Fibroblast of gingiva (primary cell): ENCODE data around the gene USP53.
"Not testable (repeated sequence)": the region's sequence is repeated elsewhere in the genome, so short reads cannot be mapped to it uniquely, and the experiment has no call there.

Experiments
- DNase-seq: peaks from one replicate; pipeline ENCODE4 v3.0.0-alpha.2; 2011; ENCODE audit warnings: low read depth

USP53 gene

DNA sequence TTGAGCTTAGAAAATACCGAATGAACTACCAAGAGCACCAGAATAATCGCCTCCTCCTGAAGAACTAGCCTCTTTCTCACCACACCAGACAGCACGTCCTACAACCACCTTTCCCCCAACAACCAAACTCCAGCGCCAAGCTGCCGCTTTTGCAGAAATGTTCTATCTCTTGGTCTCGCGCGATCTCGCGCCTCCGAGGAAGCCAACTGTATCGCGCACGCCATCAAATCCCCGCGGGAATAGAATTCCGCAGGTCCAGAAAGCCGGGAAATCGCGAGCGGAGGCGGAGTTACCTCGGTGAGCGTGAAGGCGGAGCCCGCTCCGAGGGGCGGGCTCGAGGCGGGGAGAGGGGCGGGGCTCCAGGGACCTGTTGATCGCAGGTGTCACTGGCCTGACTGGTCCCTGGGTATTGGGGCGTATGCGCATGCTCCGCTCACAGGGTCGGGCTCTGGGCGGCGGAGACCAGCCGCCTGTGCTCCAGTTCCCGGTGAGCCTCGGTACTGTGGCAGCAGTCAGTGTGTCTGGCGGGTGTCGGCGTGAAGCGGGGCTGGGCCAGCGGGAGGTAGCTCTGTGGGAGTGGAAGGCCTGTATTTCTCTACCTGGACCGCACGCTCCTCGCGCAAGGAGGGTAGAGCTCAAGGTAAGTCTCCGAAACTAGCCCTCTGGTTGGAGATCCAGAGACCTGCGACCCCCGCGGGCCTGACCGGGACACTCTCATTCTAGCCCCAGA is at the start of gene USP53:
TSS of gene USP53 (plus strand) at position 480 of the 730 bp plus-strand sequence. CDS start 27,047 bp downstream, outside the sequence.
- peak; percentile 96 for DNase-seq

DNA sequence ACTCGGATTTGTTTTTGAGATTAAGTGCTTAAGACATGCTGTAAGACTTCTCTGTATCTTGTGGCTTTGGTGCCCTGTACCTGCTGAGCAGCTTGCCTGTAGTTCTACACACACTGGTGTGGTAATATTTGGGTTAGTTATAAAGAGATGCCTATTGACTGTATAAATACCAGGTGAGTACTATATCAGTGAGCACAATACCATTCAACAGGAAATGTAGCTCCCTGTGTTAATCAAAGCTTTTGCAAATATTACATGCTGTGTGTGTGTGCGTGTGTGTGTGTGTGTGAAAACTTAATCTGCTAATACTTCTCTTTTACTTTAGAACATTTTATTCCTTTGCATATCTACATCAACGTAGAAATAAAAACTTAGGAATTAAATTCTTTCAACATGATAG is 46.7 kb upstream of the USP53 start:
- no peak for DNase-seq

DNA sequence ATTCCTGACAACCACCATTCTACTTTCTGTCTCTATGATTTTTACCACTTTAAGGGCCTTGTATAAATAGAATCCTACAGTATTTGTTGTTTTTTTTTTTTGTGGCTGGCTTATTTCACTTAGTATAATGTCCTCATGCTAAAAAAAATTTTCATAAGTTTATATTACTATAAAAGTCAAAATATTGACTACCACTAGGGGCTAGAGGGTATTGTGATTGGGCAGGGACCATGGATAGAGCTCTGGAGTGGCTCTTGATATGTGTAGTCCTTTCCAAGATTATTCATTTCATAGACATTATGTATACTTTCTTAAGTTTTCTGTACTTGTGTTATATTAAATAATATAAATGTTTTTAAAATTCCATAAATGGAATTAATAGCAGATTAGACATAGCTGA is 42.3 kb upstream of the USP53 start:
- DNase-seq, result no peak

DNA sequence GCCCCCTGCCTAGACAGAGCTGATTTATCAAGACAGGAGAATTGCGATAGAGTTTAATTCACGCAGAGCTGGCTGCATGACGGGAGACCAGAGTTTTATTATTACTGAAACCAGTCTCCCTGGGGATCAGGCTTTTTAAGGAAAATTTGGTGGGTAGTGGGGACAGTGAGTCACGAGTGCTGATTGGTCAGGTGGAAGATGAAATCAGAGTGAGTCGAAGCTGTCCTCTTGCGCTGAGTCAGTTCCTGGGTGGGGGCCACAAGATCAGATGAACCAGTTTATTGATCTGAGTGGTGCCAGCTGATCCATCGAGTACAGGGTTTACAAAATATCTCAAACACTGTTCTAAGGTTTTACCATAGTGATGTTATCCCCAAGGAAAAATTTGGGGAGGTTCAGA is 40.3 kb upstream of the USP53 start:
- DNase-seq, result no peak

DNA sequence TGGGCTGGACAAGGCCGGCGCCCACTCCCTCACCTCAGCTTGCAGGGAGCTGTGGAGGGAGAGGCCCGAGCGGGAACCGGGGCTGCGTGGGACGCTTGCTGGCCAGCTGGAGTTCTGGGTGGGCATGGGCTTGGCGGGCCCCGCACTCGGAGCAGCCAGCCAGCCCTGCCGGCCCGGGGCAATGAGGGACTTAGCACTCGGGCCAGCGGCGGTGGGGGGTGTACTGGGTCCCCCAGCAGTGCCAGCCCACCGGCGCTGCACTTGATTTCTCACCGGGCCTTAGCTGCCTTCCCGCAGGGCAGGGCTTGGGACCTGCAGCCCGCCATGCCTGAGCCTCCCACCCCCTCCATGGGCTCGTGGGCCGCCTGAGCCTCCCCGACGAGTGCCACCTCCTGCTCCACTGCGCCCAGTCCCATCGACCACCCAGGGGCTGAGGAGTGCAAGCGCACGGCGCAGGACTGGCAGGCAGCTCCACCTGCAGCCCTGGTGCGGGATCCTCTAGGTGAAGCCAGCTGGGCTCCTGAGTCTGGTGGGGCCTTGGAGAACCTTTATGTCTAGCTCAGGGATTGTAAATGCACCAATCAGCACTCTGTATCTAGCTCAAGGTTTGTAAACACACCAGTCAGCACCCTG is 38.7 kb upstream of the USP53 start:
- not testable (repeated sequence) for DNase-seq

DNA sequence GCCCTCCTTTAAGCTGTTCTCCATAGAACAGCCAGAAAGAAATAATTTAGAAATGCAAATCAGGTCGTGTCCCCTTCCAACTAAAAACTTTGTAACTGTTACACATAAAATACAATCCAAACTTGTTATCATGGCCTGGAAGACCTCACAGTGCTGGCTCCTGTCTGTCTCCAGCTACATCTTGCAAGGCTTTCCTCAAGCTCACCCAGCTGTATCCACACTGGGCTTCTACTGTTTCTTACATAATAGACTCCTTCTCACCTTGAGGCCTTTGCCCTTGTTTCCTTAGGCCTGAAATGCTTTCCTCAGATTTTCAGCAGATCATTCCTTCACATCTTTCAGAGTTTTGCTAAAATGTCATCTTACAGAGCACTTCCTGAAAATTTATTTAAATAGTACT is 33.5 kb upstream of the USP53 start:
- DNase-seq, result no peak

DNA sequence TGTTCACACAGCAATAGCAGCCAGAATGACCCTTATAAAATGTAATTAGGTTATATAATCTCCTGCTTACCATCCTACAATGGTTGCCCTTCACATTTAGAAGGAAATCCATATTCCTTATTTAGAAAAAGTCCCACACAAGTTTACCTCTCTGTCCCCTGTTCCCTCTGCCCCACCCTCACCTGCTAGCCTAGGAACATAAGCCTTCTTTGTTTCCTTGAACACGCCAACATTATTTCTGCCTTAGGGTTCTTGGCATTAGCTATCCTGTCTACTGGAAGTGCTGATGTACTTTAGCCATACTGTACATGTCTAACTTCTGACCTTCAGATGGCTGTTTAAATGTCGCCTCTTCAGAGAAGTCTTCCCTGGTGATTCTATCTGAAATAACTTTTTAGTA is 28.4 kb upstream of the USP53 start:
- DNase-seq, result no peak

DNA sequence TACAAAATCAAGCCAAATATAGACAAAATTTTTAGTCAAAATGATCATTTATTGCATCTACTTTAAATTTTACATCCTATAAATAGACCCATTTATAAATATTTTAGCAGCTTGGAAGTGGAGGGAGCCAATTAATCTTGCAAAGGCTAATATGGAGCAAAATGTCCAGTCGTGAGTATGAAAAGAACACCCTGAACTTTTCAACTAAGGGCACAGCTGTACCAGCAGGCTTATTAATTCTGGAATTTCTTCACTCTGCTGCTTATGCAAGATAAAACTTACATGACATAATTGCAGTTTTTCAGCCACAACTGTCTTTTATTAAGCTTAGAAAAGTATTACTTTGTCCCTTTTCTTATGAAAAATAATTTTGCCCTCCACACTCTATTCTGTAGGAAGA is 22.9 kb upstream of the USP53 start:
- peak; percentile 71 for DNase-seq

DNA sequence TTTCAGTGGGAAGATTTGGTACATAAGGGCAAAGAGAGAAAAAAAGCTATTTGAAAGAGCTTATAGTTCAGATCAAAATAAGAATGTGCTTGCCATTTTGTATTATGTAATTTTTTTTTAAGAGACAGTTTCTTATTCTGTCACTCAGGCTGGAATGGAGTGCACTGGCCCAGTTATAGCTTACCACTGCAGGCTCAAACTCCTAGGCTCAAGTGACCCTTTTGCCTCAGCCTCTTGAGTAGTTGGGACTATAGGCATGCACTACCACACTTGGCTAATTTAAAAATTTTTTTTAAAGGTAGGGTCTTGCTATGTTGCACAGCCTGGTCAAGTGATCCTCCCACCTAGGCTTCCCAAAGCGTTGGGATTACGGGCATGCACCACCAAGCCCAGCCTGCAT is 22.2 kb upstream of the USP53 start:
- DNase-seq, result no peak

DNA sequence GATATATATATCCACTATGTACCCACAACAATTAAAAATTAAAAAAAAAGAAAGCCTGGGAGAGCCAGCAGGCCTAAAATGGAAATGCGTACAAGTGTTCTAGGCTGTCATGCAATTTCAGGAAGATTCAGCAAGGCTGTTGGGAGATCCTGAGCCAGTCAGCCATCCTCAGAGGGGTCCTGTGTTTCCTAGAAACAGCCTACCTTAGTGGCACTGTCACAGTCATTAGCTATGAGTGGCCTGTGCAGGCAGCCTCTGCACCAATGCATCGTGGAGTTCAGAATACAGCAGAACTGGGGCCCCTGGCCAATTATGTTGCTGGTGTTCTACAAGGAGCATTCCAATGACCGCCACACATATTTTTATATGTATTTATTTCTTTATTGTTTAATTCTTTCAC is 21.0 kb upstream of the USP53 start:
- DNase-seq, result no peak

DNA sequence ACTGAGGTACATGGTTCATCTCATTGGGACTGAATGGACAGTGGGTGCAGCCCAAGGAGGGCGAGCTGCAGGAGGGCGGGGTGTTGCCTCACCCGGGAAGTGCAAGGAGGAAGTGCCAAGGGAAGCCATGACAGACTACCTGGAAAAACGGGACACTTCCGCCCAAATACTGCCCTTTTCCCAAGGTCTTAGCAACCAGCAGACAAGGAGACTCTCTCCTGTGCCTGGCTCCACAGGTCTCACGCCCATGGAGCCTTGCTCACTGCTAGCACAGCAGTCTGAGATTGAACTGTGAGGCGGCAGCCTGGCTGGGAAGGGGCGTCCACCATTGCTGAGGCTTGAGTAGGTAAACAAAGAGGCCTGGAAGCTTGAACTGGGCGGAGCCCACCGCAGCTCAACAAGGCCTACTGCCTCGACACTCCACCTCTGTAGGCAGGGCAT is 14.7 kb upstream of the USP53 start:
- DNase-seq, result no peak

DNA sequence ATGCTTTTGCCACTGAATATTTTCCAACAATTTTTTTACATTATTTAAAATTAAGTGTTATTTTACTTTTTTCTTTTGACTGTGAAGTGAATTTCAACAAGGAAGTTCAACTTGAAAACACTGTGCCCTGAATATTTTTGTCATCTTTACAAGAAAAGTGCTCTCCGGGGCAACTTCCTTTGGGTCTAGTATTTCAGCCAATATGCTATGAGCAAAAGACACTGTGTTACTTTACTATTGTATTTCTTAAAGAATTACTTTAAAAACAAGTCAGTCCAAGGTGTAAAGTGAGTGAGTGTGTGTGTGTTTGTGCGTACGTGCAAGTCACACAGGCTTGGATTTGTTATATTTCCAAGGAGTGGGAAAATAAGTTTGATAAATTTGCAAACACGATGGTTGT is 7.6 kb upstream of the USP53 start:
- DNase-seq, result no peak

DNA sequence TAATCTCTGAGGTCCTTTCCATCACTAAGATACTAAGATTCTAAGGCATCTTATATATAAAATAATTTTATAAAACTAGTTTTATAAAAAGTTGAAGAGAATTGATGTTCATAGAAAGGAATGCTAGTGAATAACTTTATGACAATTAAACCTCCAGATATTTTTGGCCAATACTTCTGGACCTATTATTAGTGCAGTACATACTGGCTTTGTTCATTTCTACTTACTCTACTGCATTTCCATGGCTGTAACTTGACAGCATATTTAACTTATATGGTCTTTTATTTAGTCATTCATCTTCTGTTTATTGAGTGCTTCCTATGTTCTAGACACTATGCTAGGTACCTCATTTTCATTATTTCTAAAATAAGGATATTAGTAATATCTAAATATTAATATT is 6.8 kb upstream of the USP53 start:
- DNase-seq, result no peak

DNA sequence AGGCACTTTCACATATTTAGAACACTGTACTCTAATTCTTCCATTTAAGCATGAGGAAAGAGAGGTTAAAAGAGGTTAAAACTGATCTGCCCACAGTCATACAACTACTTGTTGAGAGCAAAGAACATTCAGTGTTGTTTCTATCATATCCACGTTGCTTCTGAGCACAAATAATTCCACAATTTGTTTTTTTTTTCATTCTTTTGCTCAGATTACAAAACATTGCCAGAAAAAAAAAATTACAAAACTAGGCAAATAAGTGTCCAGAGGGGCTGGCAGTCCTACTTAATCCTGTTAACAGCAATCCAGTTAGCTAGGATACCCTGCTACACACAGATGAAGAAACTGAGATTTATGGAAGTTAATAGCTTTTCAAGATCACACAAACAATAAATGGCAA is 6.3 kb upstream of the USP53 start:
- peak; percentile 47 for DNase-seq

DNA sequence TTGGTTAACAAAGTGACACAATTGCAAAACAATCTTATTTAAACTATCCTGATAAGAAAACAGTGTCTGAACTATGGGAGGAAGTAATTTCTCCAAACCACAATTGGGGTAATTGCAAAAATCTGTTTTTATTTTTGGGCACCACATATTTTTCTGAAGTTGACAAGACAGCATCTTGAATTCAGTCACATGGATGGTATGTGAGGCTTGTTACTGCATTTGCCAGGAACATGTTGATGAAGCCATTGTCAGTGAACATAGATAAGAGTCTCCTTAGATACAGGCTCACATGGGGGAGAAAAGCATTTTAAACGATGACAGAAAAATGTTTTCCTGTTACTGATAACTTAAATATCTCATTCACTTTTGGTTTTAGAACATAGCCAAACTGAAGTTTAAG is 5.5 kb upstream of the USP53 start:
- DNase-seq, result peak; percentile 55

DNA sequence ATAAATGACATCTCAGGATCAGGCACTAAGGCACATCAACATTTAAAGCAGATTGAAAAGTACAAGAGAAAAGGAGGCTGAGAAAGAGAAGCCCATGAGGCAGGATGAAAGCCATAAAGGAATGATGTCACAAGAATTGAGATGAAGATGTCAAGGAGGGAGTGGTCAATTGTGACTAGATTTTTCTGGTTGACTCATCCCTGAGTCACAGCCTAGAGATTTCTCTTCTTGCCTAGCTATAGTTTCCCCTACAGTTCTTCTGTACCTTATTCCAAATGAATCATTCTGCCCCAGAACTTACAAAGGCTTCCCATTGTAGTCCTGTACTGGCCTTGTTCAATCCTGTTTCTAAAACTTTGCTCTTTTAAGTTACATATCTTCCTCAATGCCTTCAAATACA is 3.4 kb upstream of the USP53 start:
- DNase-seq, result peak; percentile 80

DNA sequence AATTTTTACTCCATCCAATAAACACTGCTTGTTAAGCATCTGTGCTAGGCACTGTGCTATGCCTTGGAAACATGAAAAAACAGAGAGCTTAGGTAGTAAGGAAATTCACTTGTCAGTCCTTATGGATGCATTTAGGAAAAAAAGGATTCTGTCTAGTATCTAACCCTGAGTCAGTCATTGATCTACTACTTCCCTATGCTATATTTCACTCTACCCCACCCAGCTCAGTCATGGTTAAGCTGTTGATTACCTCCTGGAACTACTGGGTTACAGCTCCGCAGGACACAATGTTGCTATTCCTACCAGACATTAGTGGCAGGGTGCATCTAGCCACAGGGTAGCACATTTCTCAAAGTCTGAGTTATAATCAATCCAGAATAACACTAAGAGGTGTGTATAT is 2.9 kb upstream of the USP53 start:
- no peak for DNase-seq

DNA sequence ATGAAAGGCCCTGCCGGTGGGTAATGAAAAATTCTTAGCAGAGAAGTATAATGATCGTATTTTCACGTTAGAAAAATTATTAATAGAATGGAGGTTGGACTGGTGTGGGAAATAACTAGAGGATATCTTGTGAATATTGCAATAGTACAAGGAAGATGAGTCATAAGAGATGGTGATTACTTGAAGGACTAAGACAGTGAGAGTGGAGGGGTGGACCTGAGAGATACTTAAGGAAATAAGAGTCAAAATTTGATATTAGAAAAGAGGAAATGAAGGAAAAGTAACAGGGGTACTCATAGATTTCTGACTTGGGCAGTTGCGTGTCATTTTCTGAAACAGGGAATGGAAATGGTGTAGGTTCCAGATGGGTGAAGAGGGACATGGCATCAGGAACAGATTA is 1.7 kb upstream of the USP53 start:
- peak; percentile 6 for DNase-seq

DNA sequence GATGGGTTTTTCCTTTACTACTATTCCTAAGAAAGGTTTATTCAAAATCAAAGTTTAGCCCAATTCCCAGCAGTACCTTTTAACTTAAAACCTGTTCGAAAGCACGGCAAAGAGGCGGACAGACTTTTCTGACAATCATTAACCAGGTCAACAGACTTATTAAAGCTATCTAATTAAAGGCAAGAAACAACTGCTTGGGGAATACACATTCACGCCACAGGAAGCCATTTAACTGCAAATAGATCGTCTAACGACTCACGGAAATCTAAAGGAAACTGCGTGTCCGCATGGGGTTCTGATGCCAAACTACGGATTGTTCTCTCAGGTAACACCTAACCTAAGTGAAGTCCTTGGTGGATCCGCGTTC is 663 bp upstream of the USP53 start:
- no peak for DNase-seq

DNA sequence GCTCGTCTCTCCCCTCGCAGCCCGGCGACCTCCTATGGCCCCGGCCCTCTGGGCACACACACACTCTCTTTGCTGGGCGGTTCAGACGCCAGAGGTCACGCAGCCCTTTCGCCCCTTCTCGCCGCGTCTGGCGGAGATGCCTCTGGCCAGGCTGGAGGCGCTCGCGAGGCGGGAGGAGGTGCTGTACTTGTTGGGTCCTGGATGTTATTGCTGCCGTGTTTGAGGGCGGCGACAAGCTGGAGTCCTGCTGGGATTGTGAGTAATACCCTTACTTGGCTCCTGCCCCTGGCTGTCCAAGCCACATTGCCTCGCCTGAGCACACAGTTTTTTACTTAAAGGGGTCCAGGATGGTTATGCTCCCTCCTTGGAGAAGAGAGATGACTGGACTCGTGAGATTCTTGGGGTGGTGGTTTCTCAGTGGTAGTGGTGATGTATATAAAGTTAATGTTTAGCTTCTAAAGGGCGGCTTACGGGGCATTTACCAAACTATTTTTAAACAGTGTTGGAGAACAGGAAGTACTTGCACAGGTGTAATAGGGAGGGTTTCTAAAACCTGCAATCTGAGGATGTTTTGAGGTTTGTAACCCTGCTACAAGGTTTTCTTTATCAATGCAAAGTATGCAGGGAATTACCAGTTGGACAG is 572 bp downstream of the USP53 start:
- peak; percentile 95 for DNase-seq

DNA sequence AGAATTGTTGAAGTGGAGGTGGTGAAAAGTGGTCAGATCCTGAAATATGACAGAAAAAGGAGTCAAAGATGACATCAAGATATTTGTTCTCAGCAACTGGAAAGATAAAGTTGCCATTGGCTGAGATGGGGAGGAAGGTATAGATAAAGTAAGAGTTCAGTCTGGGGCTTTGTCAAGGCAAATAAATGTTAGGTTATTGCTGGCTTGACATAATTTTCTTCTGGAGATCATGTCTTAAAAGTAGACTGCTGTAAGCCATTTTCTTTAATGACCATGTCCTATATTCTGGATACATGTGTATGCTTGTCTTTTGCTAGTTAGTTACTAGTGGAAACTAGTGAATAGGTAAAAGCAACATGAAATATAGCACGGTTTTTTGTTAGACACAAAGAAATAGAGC is 5.6 kb downstream of the USP53 start:
- no peak for DNase-seq

DNA sequence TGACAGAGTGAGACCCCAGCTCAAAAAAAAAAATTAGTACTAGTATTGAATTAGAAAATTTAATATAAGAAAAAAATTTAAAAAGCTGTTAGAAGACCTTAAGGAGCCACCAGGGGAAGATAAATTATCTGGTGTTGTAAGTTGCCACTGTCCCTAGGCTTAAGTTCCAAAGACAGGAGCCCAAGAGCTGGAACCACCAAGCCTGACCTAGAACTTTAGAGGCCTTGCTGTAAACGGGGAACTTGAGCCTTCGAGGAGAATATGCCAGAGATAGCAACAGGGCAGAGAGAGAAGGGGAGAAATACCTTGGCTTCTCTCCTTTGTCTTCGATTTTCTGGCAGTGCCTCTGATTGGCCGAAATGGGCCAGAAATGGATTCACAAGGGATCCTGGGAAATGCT is 8.9 kb downstream of the USP53 start:
- DNase-seq, result no peak

DNA sequence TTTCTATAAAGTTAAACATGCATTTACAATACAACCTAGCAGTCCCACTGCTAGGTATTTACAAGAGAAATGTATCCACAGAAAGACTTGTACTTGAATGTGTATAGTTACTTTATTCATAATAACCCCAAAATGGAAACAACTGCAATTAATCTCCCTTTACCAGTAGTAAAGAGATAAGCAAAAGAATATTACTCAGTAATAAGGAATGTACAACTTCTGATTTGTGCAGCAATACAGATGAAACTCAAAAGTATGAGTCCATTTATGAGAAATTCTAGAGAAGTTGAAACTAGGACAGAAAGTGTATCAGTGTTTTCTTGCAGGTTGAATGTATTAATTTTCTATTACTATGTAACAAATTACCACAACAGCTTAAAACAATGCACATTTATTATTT is 15.2 kb downstream of the USP53 start:
- no peak for DNase-seq

DNA sequence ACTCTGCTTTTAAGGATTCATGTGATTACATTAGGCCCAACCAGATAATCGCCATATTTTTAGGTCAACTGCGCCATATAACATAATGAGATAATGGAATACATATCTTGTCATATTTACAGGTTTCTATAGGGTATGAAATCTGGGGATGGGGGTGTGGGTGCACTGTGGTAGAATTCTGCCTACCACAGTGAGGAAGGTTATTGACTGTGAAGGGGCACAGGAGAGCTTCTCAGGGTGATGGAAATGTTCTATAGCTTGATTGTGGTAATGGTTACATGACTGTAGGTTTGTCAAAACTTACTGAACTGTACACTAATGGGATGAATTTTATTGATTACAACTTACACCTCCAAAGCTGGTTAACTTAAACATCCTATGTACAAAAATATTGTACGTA is 15.9 kb downstream of the USP53 start:
- DNase-seq, result no peak
